HepG2 (cell line): ENCODE results near the gene PIGW. TPM values are rescaled to one million over a fixed set of nuclear protein-coding genes. Genes with fewer than 3 reads are reported as not detected.

Source experiments
- ATF1 ChIP-seq: IDR thresholded peaks from 2 replicates; pipeline ENCODE4 v1.6.1; 2016; ENCODE audit warnings: mild to moderate bottlenecking, control low read depth
- BRCA1 ChIP-seq: sonication (generic); formaldehyde crosslinking; IDR thresholded peaks from 2 replicates; pipeline ENCODE4 v1.4.0; 2020; ENCODE audit warnings: missing genetic modification reagents
- CREM ChIP-seq, 2 experiments: sonication (generic) in 1 of 2; formaldehyde crosslinking in 1 of 2; IDR thresholded peaks; 2 replicates each; pipeline versions ENCODE4 v1.4.0 to v1.6.1; 2016 to 2020; ENCODE audit warnings: antibody characterized with exemption in 1 of 2, mild to moderate bottlenecking in 1 of 2, missing genetic modification reagents in 1 of 2
- CTCF ChIP-seq: sonication (generic); formaldehyde crosslinking; IDR thresholded peaks from 2 replicates; pipeline ENCODE4 v1.5.0; 2020; ENCODE audit warnings: mild to moderate bottlenecking, missing genetic modification reagents, moderate library complexity
- ERF ChIP-seq: IDR thresholded peaks from 2 replicates; pipeline ENCODE4 v1.6.1; 2018; ENCODE audit warnings: missing biosample characterization, missing genetic modification reagents
- MBD4 ChIP-seq: IDR thresholded peaks from 2 replicates; pipeline ENCODE4 v1.6.1; 2012; ENCODE audit warnings: low read length, inconsistent platforms, borderline replicate concordance
- MEF2D ChIP-seq: sonication (generic); formaldehyde crosslinking; IDR thresholded peaks from 2 replicates; pipeline ENCODE4 v1.5.1; 2020; ENCODE audit warnings: mild to moderate bottlenecking, missing genetic modification reagents
- NFE2 ChIP-seq: sonication (generic); formaldehyde crosslinking; IDR thresholded peaks from 2 replicates; pipeline ENCODE4 v1.4.0; 2020; ENCODE audit warnings: missing genetic modification reagents
- NFIC ChIP-seq: IDR thresholded peaks from 2 replicates; pipeline ENCODE4 v1.6.1; 2012; ENCODE audit warnings: mild to moderate bottlenecking, low read length, inconsistent platforms
- RARG ChIP-seq: sonication (generic); formaldehyde crosslinking; IDR thresholded peaks from 2 replicates; pipeline ENCODE4 v1.4.0; 2020; ENCODE audit warnings: low read depth, mild to moderate bottlenecking, missing genetic modification reagents
- TRIM22 ChIP-seq: fragments of 450-650 bp; IDR thresholded peaks from 2 replicates; pipeline ENCODE4 v1.6.1; 2017
- ZBTB10 ChIP-seq: sonication (generic); formaldehyde crosslinking; IDR thresholded peaks from 2 replicates; pipeline ENCODE4 v1.4.0; 2020; ENCODE audit warnings: missing genetic modification reagents, borderline replicate concordance
- ZNF138 ChIP-seq: sonication (generic); formaldehyde crosslinking; IDR thresholded peaks from 2 replicates; pipeline ENCODE4 v1.5.0; 2020; ENCODE audit warnings: mild to moderate bottlenecking, low read depth, missing genetic modification reagents
- ZNF670 ChIP-seq: sonication (generic); formaldehyde crosslinking; IDR thresholded peaks from 2 replicates; pipeline ENCODE4 v1.8.0; 2022; ENCODE audit warnings: mild to moderate bottlenecking, missing genetic modification reagents, borderline replicate concordance
- ZNF674 ChIP-seq: sonication (generic); formaldehyde crosslinking; IDR thresholded peaks from 2 replicates; pipeline ENCODE4 v1.5.0; 2020; ENCODE audit warnings: low read depth, mild to moderate bottlenecking, missing genetic modification reagents
- ZNF883 ChIP-seq: sonication (generic); formaldehyde crosslinking; IDR thresholded peaks from 2 replicates; pipeline ENCODE4 v1.5.1; 2020; ENCODE audit warnings: mild to moderate bottlenecking, missing genetic modification reagents; ENCODE audit errors: not compliant biosample characterization
- polyA plus RNA-seq, 8 experiments: library from polyadenylated mRNA; depleted of rRNA in 3 of 8; stranded (reverse) in 7 of 8; unstranded in 1 of 8; fragments of >200 nt; fragmentation: Illumina TruSeq in 4 of 8; extraction: Trizol in 4 of 8; gene quantifications; 2 replicates each; pipeline versions ENCODE4 v1.2.1 to v1.2.3, GENCODE V29; 2011 to 2016; ENCODE audit warnings: low read depth in 4 of 8, missing spikeins in 1 of 8, mixed read lengths in 1 of 8; ENCODE audit not compliant: insufficient read depth in 1 of 8
- total RNA-seq, 5 experiments: library from RNA; depleted of rRNA; stranded (reverse); fragments of >200 nt; fragmentation: Illumina TruSeq; extraction: Trizol; gene quantifications; 2 replicates each; pipeline ENCODE4 v1.2.3, GENCODE V29; 2016; ENCODE audit warnings: low read depth in 1 of 5
- TF ChIP-seq, protein P1 (sequence below): sonication (generic); formaldehyde crosslinking; IDR thresholded peaks from 2 replicates; pipeline ENCODE4 v1.5.1; 2020; ENCODE audit warnings: missing genetic modification reagents, mild to moderate bottlenecking, borderline replicate concordance
- TF ChIP-seq, protein P2 (sequence below): sonication (generic); formaldehyde crosslinking; IDR thresholded peaks from 2 replicates; pipeline ENCODE4 v1.4.0; 2020; ENCODE audit warnings: missing genetic modification reagents
- TF ChIP-seq, protein P3 (sequence below): sonication (generic); formaldehyde crosslinking; IDR thresholded peaks from 2 replicates; pipeline ENCODE4 v1.5.0; 2020; ENCODE audit warnings: missing genetic modification reagents, mild to moderate bottlenecking, borderline replicate concordance

PIGW gene
- total and polyA plus RNA-seq, 2 of the 13 experiments (the other 11 are each of a cell fraction or from before 2014, with no cell fraction given): 9.0 to 24.0 TPM

DNA sequence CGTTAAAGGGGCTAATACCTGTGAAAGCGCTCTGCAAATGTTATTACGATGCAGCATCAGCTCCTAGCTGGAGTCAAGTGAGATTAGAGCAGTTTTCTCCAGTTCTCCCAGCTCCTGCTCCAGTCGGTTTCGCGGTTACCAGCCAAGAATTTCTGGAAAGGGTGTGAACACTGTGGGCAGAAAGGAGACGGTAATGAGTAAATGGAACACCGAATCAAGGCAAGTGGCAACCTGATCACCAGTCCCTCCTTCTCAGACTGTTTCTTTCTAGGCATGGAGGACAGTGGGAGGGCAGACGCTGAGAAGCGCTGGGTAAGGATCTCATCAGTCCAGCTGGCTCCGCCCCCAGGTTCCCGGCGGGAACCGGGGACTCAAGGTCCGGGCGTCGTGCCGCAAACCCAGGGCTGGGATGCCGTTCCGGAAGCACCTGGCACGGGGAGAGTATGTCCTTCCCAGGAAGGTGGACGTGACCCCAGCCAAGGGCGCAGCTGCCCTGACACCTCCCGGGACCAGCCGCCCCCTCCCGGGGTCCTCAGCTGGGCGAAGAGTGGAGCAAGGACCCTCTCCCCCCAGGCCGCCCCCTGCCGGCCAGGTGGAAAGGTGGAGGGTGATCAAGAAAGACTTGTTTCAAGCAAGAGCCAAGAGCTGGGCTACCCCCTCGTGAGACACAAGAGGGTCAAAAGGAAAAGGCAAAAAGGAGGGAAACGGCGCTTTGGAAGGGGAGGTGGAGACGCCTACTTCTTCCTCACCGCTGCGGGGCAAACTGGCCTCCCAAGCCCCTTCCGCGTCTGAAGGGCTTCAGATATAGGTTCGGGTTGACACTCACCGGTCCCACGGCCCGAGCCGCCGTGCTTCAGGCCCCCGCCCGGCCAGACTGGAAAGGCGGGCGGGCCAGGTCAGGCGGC, 600 bp upstream of the PIGW start (continued):
- TF ChIP-seq ZBTB10 (CRISPR knock-in tag): no peak
- 0 out of 2 replicates have a peak, but pooled peaks have one; percentile 2 for TF ChIP-seq MEF2D (CRISPR knock-in tag)
- no peak for TF ChIP-seq MBD4
- TF ChIP-seq NFE2 (CRISPR knock-in tag): no peak
- TF ChIP-seq ZNF670: no peak
- no peak for TF ChIP-seq RARG (CRISPR knock-in tag)
- no peak for TF ChIP-seq NFIC
- no peak for TF ChIP-seq ZNF138 (CRISPR knock-in tag)
- no peak for TF ChIP-seq ATF1 (CRISPR knock-in tag)
- peak; percentile 20 for TF ChIP-seq ZNF883 (CRISPR knock-in tag)
- peak; percentile 83 for TF ChIP-seq CTCF
- TF ChIP-seq TRIM22: no peak
- no peak for TF ChIP-seq CREM (IDR thresholded peaks at IDR 0.05)
- TF ChIP-seq CREM (CRISPR knock-in tag; IDR thresholded peaks at IDR 0.05): no peak
- TF ChIP-seq, protein P1, sequence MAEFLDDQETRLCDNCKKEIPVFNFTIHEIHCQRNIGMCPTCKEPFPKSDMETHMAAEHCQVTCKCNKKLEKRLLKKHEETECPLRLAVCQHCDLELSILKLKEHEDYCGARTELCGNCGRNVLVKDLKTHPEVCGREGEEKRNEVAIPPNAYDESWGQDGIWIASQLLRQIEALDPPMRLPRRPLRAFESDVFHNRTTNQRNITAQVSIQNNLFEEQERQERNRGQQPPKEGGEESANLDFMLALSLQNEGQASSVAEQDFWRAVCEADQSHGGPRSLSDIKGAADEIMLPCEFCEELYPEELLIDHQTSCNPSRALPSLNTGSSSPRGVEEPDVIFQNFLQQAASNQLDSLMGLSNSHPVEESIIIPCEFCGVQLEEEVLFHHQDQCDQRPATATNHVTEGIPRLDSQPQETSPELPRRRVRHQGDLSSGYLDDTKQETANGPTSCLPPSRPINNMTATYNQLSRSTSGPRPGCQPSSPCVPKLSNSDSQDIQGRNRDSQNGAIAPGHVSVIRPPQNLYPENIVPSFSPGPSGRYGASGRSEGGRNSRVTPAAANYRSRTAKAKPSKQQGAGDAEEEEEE: peak; percentile 14; the same call in 1 of the 2 replicates
- TF ChIP-seq, protein P2, sequence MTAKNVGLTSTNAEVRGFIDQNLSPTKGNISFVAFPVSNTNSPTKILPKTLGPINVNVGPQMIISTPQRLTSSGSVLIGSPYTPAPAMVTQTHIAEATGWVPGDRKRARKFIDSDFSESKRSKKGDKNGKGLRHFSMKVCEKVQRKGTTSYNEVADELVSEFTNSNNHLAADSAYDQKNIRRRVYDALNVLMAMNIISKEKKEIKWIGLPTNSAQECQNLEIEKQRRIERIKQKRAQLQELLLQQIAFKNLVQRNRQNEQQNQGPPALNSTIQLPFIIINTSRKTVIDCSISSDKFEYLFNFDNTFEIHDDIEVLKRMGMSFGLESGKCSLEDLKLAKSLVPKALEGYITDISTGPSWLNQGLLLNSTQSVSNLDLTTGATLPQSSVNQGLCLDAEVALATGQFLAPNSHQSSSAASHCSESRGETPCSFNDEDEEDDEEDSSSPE (CRISPR knock-in tag): peak; percentile 83
- no peak for TF ChIP-seq ZNF674
- no peak for TF ChIP-seq BRCA1 (CRISPR knock-in tag)
- 0 out of 2 replicates have a peak, but pooled peaks have one; percentile 18 for TF ChIP-seq ERF (CRISPR knock-in tag)
- TF ChIP-seq, protein P3, sequence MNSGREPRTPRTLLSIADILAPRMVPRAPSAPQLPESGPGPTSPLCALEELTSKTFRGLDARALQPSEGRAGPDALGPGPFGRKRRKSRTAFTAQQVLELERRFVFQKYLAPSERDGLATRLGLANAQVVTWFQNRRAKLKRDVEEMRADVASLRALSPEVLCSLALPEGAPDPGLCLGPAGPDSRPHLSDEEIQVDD (CRISPR knock-in tag): no peak; the same call in 1 of the 2 replicates
